NCI-H2171 treated with DMSO at 0.1 percent for 48 hours (cell line): Measurements from ENCODE around the gene TIAM2.

Source experiments
- DNase-seq: peaks from one replicate; lab custom pipeline; 2025; lab: John Stamatoyannopoulos, UW

Gene TIAM2

DNA sequence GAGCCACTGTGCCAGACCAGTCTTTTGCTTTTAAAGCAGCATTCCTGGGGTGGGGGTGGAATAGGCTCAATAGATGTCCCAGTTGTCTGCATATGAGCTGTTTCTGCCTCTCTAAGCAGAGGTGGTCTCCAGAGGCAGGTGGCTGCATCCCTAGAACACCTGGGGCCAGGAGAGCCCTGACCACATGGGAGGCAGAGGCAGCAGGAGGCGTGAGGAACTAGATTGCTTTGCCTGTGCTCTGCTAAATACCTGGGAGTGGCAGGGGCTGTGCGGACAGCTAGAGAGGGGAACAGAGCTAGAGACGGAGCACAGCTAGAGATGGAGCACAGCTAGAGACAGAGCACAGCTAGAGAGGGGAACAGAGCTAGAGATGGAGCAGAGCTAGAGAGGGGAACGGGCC lies 239.6 kb downstream of the TIAM2 start:
- no peak for DNase-seq

GRCh38 chr6:155235087-155235486 lies 240.0 kb downstream of the TIAM2 start:
- DNase-seq: no peak

- DNase-seq: no peak
These were observed 242.5 kb downstream of the TIAM2 start for GRCh38 chr6:155237613-155238012.

- DNase-seq: peak; percentile 59
These were observed 245.9 kb downstream of the TIAM2 start for GRCh38 chr6:155240905-155241600.

- no peak for DNase-seq
These were observed 246.9 kb downstream of the TIAM2 start for GRCh38 chr6:155241966-155242365.

GRCh38 chr6:155244434-155244833 lies 249.3 kb downstream of the TIAM2 start:
- DNase-seq: peak; percentile 7

GRCh38 chr6:155245193-155245592 lies 250.1 kb downstream of the TIAM2 start:
- DNase-seq: no peak

- no peak for DNase-seq
These were observed 250.7 kb downstream of the TIAM2 start for GRCh38 chr6:155245831-155246230.

DNA sequence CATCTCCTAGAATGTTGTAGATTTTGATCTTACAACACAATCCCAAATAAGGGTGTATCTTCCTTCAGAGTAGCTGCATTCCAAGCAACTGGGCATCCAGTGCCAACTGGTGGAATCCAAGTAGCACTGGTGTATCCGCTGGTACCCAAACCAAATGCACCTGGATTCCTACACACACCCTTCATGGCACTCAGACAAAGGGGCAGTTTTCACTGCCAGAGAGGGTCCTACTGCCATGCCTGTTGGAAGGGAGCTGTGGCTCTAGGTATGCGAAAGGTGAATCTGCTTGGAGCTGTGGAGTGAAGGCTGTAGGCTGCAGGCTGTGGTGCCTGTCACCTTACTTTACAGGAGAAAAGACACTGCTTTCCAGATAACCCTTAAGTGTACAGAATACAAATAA lies 251.7 kb downstream of the TIAM2 start:
- DNase-seq: no peak

- DNase-seq: no peak
These were observed 252.5 kb downstream of the TIAM2 start for GRCh38 chr6:155247618-155248007.

- no peak for DNase-seq
These were observed 253.2 kb downstream of the TIAM2 start for GRCh38 chr6:155248008-155249001.

DNA sequence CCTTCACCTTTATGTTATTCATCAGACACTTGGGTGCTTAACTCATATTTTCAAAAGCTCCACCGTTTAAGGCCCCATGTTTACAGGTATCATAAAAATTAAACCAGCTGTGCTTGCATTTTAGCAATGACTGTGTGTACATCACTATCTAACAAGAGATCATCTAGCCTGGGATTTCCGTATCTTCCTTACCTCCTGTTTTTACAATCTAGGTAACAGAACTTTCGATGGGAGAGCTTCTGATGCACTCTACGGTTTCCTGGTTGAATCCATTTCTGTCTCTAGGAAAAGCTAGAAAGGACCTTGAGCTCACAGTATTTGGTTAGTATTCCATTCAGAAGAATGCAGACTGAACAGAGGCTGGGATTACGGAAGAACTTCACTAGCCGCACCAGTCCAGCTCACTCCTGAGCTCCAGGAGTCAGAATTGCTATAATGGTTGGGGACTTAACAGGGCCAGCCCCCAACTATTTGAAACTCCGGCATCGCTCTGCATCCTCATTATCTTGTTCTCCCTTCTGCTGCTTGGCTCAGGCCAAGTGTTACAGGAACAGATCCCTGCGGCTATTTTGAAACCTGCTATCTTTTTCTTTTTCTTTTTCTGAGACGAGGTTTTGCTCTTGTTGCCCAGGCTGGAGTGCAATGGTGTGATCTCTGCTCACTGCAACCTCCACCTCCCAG lies 255.7 kb downstream of the TIAM2 start:
- DNase-seq: no peak

- no peak for DNase-seq
These were observed 257.5 kb downstream of the TIAM2 start for GRCh38 chr6:155252581-155252980.

- DNase-seq: no peak
These were observed 258.2 kb downstream of the TIAM2 start for GRCh38 chr6:155253337-155253736.

GRCh38 chr6:155254139-155254538 lies 259.0 kb downstream of the TIAM2 start:
- no peak for DNase-seq

DNA sequence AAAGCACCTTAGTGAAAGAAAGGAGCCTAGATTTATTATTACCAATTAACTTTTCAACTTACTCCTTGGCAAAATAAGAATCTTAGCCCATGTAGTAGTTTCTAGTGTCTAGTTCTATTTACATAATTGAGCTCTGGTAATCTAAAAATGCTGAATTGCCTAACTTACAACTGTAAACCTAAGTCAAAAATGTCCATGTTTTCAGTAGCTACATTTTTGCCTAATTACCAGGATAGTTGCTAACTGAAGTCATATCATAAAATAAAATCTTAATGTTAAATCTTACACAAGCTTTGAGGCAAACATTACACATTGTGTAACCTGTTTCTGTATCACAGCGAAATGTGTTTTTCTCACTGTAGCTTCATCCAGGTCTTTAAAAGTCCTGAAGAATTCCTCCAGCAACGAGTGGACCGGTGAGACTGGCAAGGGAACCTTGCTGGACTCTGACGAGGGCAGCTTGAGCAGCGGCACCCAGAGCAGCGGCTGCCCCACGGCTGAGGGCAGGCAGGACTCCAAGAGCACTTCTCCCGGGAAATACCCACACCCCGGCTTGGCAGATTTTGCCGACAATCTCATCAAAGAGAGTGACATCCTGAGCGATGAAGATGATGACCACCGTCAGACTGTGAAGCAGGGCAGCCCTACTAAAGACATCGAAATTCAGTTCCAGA lies 261.1 kb downstream of the TIAM2 start:
- DNase-seq: no peak

GRCh38 chr6:155257796-155258195 lies 262.7 kb downstream of the TIAM2 start:
- DNase-seq: no peak

- DNase-seq: no peak
These were observed 264.1 kb downstream of the TIAM2 start for GRCh38 chr6:155259204-155259603.

GRCh38 chr6:155259897-155260296 lies 264.8 kb downstream of the TIAM2 start:
- DNase-seq: no peak

DNA sequence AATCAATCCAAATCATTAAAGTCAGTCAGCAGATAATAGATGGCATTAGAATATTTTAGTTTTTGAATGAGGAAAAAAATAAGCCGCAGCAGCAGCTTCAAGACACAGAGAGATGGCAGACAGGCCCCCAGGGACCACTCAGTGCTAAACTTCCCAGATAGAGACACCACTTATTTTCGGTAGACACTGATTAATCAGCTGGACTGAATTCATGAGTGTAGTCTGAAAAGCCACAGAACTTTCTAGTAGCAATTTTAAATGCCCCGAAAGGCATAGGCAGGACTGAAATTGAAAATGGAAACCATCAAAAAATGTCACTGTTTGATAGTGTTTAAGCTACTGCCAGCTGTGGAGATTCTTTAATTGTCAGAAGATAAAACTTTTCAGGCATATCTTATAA lies 265.6 kb downstream of the TIAM2 start:
- DNase-seq: no peak

GRCh38 chr6:155261111-155261900 lies 266.2 kb downstream of the TIAM2 start:
- no peak for DNase-seq
